GM21717 (cell line): Measurements from ENCODE around the gene IWS1.
"Not testable (repeated sequence)": the region's sequence is repeated elsewhere in the genome, so short reads cannot be mapped to it uniquely, and the experiment has no call there.

Experiments used
- ATAC-seq: cut with Tn5 transposase; IDR thresholded peaks from one replicate; pipeline ENCODE4 v1.9.1; 2021; ENCODE audit warnings: mild to moderate bottlenecking, moderate library complexity; ENCODE audit not compliant: unreplicated experiment

Gene IWS1

GRCh38 chr2:127526132-127527000, at the start of gene IWS1:
Gene IWS1, minus strand, starts transcription at chr2:127526489. Its CDS starts 281 bp downstream, at chr2:127526208.
- ATAC-seq = peak; percentile 91

GRCh38 chr2:127575941-127576432, 49.7 kb upstream of the IWS1 start:
- no peak for ATAC-seq

- ATAC-seq = no peak
These were observed 49.0 kb upstream of the IWS1 start for GRCh38 chr2:127575185-127575765.

GRCh38 chr2:127574656-127575055, 48.4 kb upstream of the IWS1 start:
- ATAC-seq = no peak

GRCh38 chr2:127573771-127574170, 47.5 kb upstream of the IWS1 start:
- ATAC-seq = no peak

- ATAC-seq = no peak
These were observed 47.0 kb upstream of the IWS1 start for GRCh38 chr2:127573298-127573697.

- no peak for ATAC-seq
These were observed 46.6 kb upstream of the IWS1 start for GRCh38 chr2:127572841-127573240.

GRCh38 chr2:127572352-127572751, 46.1 kb upstream of the IWS1 start:
- ATAC-seq = not testable (repeated sequence)

- ATAC-seq = no peak
These were observed 44.3 kb upstream of the IWS1 start for GRCh38 chr2:127570282-127571250.

- no peak for ATAC-seq
These were observed 43.4 kb upstream of the IWS1 start for GRCh38 chr2:127569666-127570065.

GRCh38 chr2:127568128-127568527, 41.8 kb upstream of the IWS1 start:
- no peak for ATAC-seq

GRCh38 chr2:127567351-127567854, 41.1 kb upstream of the IWS1 start:
- ATAC-seq = no peak

- ATAC-seq = no peak
These were observed 40.3 kb upstream of the IWS1 start for GRCh38 chr2:127566576-127566975.

GRCh38 chr2:127566139-127566417, 39.8 kb upstream of the IWS1 start:
- ATAC-seq = no peak

- no peak for ATAC-seq
These were observed 39.2 kb upstream of the IWS1 start for GRCh38 chr2:127565261-127566138.

GRCh38 chr2:127564429-127565260, 38.4 kb upstream of the IWS1 start:
- no peak for ATAC-seq

- peak; percentile 97 for ATAC-seq
These were observed 37.5 kb upstream of the IWS1 start for GRCh38 chr2:127563458-127564428.

GRCh38 chr2:127562936-127563335, 36.6 kb upstream of the IWS1 start:
- no peak for ATAC-seq
